ENCODE results near the gene CCL15. TPM values are rescaled to one million over a fixed set of nuclear protein-coding genes. Genes with fewer than 3 reads are reported as not detected.

Gene CCL15
- total and polyA plus RNA-seq, 2 of the 13 experiments (the other 11 are each of a cell fraction or from before 2014, with no cell fraction given): 29.2 to 45.9 TPM

DNA sequence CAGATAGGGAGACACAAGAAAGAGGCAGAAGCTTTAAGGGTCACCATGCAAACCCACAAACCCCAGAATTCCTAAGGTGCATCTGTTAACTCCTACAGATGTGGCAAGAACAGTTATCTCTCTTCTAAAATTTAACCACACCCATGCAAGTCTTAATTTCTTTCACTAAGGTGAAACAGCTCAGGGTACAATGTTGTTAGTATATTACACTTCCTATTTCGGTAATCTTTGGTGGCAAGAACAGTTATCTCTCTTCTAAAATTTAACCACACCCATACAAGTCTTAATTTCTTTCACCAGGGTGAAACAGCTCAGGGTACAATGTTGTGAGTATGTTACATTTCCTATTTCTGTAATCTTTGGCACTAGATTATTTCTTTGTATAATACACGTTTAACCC lies 9.8 kb upstream of the CCL15 start:
- H3K4me2 ChIP-seq (ENCODE audit: low read depth, low read length): no peak overlapping the region
- no peaks in the 10 kb centered on the region for H4K20me1 ChIP-seq (ENCODE audit: insufficient read depth, low read length)
- H2AFZ ChIP-seq (ENCODE audit: low read length): no peak overlapping the region
- ChIA-PET CTCF (ENCODE audit: low intra/inter-chr PET ratio, low total read pairs) (no interaction called here), POLR2A (interaction anchor here (0.9 kb wide), 1 partner anchor 10 kb away, joined by 4 read pairs; the partner anchor contains the start of gene CCL15)
- H3K4me1 ChIP-seq (ENCODE audit: insufficient read depth, low read length): peaks cover 31% of the 10 kb centered on the region
- TF ChIP-seq BCL6 (CRISPR knock-in tag; IDR thresholded peaks at IDR 0.05) (no peak), ZNF883 (CRISPR knock-in tag; IDR thresholded peaks at IDR 0.05; ENCODE audit: not compliant biosample characterization) (no peak), KDM6A (CRISPR knock-in tag; IDR thresholded peaks at IDR 0.05; ENCODE audit: low read depth) (no peak), ZSCAN12 (CRISPR knock-in tag; IDR thresholded peaks at IDR 0.05) (no peak), SUZ12 (IDR thresholded peaks at IDR 0.05; ENCODE audit: low read depth, low read length) (no peak), CBFB (CRISPR knock-in tag; IDR thresholded peaks at IDR 0.05) (no peak)
- TF ChIP-seq, protein P1, sequence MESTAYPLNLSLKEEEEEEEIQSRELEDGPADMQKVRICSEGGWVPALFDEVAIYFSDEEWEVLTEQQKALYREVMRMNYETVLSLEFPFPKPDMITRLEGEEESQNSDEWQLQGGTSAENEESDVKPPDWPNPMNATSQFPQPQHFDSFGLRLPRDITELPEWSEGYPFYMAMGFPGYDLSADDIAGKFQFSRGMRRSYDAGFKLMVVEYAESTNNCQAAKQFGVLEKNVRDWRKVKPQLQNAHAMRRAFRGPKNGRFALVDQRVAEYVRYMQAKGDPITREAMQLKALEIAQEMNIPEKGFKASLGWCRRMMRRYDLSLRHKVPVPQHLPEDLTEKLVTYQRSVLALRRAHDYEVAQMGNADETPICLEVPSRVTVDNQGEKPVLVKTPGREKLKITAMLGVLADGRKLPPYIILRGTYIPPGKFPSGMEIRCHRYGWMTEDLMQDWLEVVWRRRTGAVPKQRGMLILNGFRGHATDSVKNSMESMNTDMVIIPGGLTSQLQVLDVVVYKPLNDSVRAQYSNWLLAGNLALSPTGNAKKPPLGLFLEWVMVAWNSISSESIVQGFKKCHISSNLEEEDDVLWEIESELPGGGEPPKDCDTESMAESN (CRISPR knock-in tag; conservative IDR thresholded peaks at IDR 0.05): no peak
- TF ChIP-seq, protein P2, sequence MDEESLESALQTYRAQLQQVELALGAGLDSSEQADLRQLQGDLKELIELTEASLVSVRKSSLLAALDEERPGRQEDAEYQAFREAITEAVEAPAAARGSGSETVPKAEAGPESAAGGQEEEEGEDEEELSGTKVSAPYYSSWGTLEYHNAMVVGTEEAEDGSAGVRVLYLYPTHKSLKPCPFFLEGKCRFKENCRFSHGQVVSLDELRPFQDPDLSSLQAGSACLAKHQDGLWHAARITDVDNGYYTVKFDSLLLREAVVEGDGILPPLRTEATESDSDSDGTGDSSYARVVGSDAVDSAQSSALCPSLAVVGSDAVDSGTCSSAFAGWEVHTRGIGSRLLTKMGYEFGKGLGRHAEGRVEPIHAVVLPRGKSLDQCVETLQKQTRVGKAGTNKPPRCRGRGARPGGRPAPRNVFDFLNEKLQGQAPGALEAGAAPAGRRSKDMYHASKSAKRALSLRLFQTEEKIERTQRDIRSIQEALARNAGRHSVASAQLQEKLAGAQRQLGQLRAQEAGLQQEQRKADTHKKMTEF (CRISPR knock-in tag; IDR thresholded peaks at IDR 0.05): no peak
- TF ChIP-seq, protein P3, sequence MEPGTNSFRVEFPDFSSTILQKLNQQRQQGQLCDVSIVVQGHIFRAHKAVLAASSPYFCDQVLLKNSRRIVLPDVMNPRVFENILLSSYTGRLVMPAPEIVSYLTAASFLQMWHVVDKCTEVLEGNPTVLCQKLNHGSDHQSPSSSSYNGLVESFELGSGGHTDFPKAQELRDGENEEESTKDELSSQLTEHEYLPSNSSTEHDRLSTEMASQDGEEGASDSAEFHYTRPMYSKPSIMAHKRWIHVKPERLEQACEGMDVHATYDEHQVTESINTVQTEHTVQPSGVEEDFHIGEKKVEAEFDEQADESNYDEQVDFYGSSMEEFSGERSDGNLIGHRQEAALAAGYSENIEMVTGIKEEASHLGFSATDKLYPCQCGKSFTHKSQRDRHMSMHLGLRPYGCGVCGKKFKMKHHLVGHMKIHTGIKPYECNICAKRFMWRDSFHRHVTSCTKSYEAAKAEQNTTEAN (CRISPR knock-in tag; conservative IDR thresholded peaks at IDR 0.05): no peak
- TF ChIP-seq, protein P4, sequence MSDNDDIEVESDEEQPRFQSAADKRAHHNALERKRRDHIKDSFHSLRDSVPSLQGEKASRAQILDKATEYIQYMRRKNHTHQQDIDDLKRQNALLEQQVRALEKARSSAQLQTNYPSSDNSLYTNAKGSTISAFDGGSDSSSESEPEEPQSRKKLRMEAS (IDR thresholded peaks at IDR 0.05): no peak
- TF ChIP-seq, protein P5, sequence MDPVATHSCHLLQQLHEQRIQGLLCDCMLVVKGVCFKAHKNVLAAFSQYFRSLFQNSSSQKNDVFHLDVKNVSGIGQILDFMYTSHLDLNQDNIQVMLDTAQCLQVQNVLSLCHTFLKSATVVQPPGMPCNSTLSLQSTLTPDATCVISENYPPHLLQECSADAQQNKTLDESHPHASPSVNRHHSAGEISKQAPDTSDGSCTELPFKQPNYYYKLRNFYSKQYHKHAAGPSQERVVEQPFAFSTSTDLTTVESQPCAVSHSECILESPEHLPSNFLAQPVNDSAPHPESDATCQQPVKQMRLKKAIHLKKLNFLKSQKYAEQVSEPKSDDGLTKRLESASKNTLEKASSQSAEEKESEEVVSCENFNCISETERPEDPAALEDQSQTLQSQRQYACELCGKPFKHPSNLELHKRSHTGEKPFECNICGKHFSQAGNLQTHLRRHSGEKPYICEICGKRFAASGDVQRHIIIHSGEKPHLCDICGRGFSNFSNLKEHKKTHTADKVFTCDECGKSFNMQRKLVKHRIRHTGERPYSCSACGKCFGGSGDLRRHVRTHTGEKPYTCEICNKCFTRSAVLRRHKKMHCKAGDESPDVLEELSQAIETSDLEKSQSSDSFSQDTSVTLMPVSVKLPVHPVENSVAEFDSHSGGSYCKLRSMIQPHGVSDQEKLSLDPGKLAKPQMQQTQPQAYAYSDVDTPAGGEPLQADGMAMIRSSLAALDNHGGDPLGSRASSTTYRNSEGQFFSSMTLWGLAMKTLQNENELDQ (CRISPR knock-in tag; IDR thresholded peaks at IDR 0.05; ENCODE audit: borderline replicate concordance): no peak
- in situ Hi-C loops (cut with HindIII; ENCODE audit: extremely low pct_ligation_motif_present, low pct_unique_long_range_greater_than_20kb) (no loop called here), intact Hi-C loops (cut with micrococcal nuclease; ENCODE audit: unreplicated experiment) (no loop called here)
- no TSS peak for BruUV-seq (replicated peaks)
- no peaks in the 10 kb centered on the region for H3K27me3 ChIP-seq (ENCODE audit: control insufficient read depth in 1 of 2, insufficient read depth in 2 of 2, low read length in 2 of 2)
- WGBS (ENCODE audit: low lambda C conversion rate): 80% methylated on average over 2 of the region's 2 CpGs
- no peak for DNase-seq (ENCODE audit: low spot score)
- FAIRE-seq: no peak
- H3K9me3 ChIP-seq (ENCODE audit: low read length): peaks cover 4% of the 10 kb centered on the region; the same call in 1 of the 2 replicates
- no peak for ATAC-seq
- H3K79me2 ChIP-seq (ENCODE audit: insufficient read depth, low read length): no peaks in the 10 kb centered on the region
- H3K9ac ChIP-seq (ENCODE audit: insufficient read depth, low read depth, low read length): no peak overlapping the region
- H3K4me3 ChIP-seq (replicated peaks in 1 of 3; ENCODE audit: insufficient read depth in 1 of 3, low read depth in 2 of 3, low read length in 3 of 3): no peak overlapping the region
- no peak overlapping the region for H3K27ac ChIP-seq (ENCODE audit: extremely low read length, insufficient read depth, low read length)
- no peaks in the 10 kb centered on the region for H3K36me3 ChIP-seq (replicated peaks in 1 of 2; ENCODE audit: control insufficient read depth in 1 of 2, insufficient read depth in 2 of 2, low read length in 2 of 2)
